Stimulated activated CD4-positive, alpha-beta T cell treated with anti-CD3 and anti-CD28 coated beads, Interleukin-12 subunit alpha, Interleukin-12 subunit beta, amount 100 ng/mL, for 4 hours (primary cell): ENCODE measurements around the gene ITGA11.

ENCODE experiments used
- DNase-seq: peaks from one replicate; pipeline ENCODE4 v3.0.0-alpha.2; 2020

The ITGA11 gene

GRCh38 chr15:68325726-68326125, 106.2 kb downstream of the ITGA11 start:
- DNase-seq: no peak

DNA sequence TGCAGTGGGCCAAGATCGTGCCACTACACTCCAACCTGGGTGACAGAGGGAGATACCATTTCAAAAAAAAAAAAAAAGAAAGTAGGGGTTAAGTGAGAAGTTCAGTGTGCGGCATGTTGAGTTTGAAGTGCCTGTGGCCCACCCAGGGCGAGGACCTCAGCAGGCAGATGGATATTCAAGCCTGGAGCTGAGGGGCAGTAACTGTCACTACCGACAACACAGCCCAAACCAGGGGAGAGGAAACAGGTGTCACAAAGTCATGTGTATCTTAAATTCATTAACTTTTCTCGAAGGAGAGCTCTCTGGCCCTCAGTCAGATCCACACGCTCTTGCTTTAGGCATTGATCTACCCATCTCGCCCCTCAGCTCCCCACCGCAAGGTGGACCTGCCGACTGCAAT, 109.2 kb downstream of the ITGA11 start:
- DNase-seq: no peak

GRCh38 chr15:68321229-68321628, 110.7 kb downstream of the ITGA11 start:
- no peak for DNase-seq

DNA sequence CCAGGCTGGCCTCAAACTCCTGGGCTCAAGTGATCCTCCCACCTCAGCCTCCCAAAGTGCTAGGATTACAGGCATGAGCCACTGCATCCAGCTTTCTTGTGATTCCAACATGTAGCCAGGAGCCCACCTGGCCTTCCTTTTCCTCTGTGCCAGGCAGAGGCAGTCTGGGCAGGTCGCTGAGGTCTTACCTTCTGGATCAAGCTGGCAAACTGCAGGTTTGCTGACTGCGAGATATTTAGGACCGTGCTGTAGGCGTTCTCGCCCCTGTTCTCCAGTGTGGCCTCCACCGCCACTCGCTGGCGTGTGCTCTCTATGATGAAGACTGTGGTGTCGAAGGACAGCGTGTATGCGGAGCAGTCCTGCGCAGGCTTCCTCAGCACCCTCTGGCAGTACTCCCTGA, 112.0 kb downstream of the ITGA11 start:
- no peak for DNase-seq

DNA sequence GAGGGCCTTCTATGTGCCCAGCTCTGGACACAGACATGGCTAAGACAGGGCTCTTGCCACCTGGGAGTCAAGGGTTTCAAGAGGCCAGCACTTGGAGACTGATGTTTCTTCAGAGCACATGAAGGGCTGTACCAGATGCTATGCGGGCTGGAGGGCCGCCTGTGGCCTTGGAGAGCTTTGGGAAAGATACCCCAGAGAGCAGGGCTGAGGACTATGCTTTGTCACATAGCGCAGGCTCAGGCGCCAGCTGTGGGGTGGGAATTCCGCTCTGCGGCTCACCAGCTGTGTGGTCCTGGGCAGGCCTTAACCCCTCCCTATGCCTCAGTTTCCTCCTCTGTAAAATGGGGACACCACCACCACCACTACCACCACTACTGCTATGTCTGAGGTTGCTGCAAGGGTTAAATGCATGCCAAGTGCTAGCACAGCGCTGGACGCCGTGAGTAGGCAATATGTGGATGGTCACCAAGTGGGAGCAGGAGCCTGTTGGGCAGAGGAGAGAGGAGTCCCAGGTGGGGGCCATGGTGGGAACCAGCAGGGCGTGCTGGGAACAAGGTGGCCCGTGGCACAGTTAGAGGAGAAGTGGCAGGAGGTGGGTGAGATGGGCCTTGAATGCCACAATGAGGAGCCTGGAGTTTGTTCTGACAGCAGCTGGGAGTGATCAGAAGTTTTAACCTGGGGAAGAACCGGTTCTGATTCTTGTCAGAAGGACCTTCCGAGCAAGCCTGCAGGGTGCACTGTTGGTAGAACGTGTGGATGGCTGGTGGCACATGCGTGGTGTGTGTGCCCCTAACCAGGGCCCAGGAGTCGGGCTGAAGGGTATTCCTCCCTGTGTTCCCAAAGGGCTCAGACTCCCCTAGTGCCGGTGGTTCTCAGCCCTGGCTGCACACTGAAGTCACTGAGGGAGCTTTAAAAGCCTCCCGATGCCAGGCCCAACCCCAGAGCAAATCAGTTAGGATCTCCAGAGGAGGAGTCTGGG, 112.7 kb downstream of the ITGA11 start:
- DNase-seq: no peak

GRCh38 chr15:68318008-68318835, 113.7 kb downstream of the ITGA11 start:
- no peak for DNase-seq

- DNase-seq: no peak
Measured at GRCh38 chr15:68317281-68318007, 114.5 kb downstream of the ITGA11 start.

DNA sequence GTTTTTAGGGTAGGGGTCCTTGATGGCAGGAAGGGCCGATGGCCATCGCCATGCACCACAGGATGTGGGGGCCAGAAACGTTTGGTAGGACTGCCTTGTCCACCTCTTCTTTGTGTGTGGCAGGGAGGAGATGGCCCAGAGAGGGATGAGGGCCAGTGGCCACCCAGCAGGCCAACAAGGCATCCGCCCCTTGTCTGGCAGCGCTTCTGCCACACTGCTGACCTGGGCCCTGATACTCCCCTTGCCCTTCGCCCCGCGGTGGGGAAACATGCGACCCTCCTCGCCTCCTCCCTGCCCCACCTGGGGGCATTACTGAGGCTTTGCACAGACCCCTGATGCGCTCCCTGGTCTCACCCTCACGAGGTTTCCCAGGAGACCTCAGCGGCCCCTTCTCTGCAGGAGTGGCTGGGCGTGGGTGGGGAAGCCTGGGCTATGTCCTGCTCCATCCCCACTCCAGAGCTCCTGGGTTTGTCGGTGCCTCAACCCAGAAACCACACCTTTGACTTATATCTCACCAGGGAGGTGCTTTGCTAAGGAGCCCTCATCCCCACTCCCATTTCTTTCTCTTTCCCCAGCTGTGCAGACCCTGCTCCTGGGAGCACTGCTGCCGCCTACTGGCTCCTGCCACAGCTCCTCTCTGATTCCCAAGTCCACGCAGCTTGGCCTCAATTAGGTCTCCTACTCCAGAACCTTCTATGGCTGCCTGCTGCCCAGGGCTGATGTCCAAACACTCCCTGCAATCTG, 115.7 kb downstream of the ITGA11 start:
- DNase-seq: no peak

DNA sequence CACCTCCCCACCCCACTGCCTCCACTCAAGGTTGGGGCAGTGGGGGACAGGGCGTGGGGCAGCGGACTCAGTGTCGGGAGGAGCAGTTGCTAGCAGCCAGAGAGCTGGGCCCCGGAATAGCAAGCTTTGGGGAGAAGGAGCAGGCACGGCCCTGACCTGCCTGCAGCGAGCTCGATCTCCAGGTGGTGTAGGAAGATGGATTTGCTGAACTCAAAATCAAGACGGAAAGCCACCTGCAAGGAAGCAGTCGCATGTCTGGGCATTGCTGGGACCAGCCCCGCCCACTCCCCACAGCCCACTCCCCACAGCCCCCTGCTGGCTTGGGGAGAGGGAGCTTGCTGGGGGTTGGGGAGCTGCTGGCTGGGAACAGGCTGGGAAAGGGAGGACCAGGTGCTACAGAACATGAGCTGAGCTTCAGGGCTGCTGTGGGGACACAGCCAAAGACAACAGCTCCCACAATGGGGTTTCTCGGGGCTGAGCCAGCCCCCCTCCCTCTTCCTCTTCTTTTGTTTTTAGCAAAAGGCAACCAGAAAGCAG, 116.4 kb downstream of the ITGA11 start:
- no peak for DNase-seq

GRCh38 chr15:68315035-68315434, 116.9 kb downstream of the ITGA11 start:
- no peak for DNase-seq

GRCh38 chr15:68314563-68314962, 117.4 kb downstream of the ITGA11 start:
- no peak for DNase-seq

- DNase-seq: no peak
Measured at GRCh38 chr15:68313501-68314410, 118.2 kb downstream of the ITGA11 start.

DNA sequence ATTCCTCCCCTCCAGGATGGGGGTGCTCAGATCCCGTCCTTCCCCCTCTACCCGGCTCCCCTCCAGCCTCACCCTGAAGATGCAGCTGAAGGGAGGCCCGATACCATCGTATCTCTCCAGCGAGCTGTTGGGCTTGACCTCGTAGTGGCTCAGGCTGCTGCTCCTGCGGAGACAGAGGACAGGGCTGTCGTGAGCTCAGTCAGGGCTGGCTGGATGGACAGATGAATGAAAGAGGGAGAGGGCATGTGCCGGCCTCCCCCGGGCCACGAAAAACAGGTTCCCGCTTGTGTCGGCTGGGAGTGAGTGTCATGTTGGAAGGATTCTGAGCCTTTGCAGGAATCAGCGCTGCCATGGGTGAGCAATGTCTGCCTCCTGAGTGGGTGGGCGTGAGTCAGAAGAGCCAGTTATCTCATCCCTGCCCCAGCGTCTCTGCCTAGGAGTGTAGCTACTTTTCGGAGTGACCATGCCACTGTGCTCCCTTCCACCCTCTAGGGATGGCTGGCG, 119.2 kb downstream of the ITGA11 start:
- DNase-seq: no peak

GRCh38 chr15:68311859-68312557, 120.0 kb downstream of the ITGA11 start:
- DNase-seq: no peak

GRCh38 chr15:68311464-68311835, 120.5 kb downstream of the ITGA11 start:
- no peak for DNase-seq

- DNase-seq: no peak
Measured at GRCh38 chr15:68310804-68311463, 121.0 kb downstream of the ITGA11 start.

DNA sequence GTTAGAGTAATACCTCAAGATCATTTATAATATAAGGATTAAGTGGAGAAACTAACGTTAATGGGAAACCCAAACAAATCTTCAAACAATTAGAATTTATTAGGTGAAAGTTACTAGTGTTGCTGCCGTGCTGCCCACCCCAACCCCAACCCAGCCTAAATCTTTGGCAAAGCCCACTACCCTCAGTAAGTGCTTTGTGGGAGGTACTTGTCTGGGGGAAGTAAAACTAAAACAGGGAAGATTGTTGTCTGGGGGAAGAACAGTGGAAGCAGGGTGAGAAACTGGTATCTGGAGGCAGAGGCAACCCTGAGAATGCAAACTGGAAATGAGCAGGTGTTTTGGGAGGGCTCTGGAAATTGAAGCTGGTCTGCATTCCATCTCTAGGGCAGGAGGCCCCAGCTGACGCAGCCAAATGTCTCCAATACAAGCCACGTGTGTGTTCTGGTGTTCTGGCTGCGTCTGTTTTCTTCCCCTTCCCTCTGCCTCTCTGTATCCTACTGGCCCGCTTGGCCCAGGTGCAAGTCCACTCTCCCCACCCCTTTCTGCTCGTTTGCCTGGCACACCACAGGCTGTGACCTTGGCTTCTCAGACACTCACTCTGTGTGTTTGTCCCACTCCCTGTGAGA, 121.7 kb downstream of the ITGA11 start:
- DNase-seq: no peak

- no peak for DNase-seq
Measured at GRCh38 chr15:68309024-68309423, 122.9 kb downstream of the ITGA11 start.
